Glomerular endothelial cell (primary cell): ENCODE measurements around the gene RAD51B. TPM values are rescaled to one million over a fixed set of nuclear protein-coding genes. Genes with fewer than 3 reads are reported as not detected.

Source experiments
- DNase-seq: peaks from one replicate; pipeline ENCODE4 v3.0.0-alpha.2; 2011; ENCODE audit warnings: low read depth, low spot score; ENCODE audit errors: extremely low read depth
- total RNA-seq: library from RNA; depleted of rRNA; stranded (reverse); fragments of >200 nt; gene quantifications from 2 replicates; pipeline ENCODE4 v1.2.3, GENCODE V29; 2015

The RAD51B gene
- total RNA-seq, 1 donor from 2014 or later: 9.7 TPM

DNA sequence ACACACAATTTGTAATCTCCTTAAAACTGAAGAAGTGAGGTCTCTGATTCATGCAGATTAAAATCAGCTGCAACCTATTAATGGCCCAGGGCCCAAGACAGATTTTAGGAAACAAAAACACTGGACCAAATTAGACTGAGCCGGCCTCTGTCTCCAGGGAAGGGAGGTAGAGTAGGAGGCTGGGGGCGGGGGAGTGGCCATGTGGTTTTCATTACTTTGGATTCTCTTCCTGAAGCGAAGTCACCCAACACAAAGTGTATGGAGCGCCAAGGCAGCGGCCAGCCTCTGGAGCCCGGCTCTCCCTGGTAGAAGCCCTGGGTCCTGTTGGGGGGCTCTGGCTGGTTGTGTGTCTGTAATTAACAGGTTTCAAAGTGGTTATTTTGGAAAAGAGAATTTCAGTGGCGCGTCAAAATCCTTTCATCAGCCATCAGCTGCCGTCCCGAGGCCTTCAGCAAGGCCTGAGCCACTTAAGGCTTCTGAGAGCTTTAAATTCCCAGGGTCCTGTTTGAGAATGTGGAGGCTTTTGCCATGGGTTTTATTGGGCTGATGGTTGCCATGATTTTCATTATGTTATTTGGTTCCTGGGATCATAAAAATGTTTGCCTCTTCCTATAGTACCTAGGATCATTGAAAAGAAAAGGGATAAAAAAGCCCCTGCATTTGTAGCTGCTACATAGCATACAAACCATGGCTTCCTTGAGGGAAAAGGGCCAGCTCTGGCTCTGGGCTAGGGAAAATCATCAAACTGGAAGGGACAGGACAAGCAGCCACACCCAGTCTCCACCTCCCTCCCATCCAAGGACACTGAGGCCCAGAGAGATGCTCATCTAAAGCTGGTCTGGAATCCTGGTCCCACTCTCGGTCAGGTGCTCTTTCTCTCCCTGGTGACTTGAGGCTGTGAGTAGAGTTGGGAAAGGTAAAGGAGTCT, 690.9 kb downstream of the RAD51B start:
- no peak for DNase-seq

DNA sequence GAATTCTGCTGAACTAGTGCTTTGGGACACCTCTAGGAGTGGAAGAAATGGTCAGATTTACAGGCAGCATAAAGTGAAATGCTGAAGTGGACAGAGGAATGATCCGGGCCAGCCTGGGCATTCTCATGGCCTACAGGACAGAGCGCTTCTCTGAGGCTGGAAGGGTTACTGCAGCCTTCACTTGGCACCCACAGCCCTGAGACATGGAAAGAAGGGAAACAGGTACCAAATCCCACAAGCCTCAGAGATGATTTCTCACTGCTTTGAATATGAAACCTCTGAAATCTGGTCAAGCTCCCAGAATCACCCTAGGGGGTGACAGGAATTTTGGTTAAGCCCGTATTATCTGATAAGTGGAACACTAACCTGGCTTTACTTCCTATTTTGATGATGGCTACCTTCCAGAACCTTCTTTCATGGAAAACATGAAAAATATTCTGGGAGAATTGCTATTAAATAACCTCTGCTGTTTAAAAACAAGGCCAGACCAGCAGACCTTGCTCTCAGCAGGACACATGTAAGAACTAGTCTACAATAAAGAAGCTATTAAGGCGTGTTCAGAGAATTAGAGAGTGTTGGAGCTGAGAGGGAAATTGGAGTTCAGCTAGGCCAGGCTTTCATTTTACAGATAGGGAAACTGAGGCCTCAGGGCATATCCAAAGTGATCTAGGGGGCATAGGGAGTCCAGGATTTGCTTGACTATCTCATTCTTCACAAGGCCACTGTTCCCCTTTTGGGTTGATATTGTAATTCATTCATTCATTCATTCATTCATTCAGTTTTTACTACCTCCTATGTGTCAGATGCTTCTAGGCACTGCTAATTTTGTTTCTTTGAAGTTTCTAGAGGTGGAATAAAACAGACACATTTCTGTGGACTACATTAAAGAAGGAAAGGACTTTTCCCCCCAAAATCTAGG, 691.8 kb downstream of the RAD51B start:
- no peak for DNase-seq

DNA sequence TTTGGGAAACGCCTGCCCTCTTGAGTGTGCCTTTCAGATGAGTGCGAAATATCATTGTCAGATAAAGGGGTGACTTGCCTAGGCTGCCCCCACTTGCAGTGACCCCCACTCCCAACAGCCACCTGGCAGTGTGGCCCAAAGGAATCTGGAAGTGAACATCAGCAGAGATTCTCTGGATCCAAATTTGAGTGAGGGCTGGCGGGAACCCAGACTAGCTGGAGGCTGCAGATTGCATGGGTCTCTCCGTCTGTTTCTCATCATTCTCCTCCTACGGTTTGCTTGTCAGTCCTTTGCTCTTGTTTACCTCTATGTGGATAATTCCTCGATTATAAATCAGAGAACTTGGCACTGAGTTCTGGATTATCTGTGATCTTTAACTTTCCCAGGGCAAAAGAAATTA, 692.5 kb downstream of the RAD51B start:
- DNase-seq: no peak

DNA sequence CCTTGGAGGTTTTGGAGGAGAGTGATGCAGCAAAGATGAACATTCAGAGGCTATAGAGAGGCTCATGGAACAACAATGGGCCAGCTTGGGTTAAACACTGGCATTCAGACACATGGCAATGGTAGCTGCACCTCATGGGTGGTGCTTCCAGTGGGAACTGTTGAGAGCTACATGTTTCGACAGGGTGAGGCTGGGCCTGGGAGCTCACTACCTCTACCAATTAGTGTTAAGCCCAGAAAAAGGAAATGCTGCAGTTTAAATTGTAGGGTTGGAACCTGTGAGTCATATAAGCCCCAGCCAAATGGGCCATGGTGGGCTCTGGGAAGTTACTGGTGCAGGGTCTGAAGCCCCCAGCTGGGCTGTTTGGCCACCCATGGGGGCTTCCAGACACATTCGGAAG, 693.6 kb downstream of the RAD51B start:
- DNase-seq: no peak

DNA sequence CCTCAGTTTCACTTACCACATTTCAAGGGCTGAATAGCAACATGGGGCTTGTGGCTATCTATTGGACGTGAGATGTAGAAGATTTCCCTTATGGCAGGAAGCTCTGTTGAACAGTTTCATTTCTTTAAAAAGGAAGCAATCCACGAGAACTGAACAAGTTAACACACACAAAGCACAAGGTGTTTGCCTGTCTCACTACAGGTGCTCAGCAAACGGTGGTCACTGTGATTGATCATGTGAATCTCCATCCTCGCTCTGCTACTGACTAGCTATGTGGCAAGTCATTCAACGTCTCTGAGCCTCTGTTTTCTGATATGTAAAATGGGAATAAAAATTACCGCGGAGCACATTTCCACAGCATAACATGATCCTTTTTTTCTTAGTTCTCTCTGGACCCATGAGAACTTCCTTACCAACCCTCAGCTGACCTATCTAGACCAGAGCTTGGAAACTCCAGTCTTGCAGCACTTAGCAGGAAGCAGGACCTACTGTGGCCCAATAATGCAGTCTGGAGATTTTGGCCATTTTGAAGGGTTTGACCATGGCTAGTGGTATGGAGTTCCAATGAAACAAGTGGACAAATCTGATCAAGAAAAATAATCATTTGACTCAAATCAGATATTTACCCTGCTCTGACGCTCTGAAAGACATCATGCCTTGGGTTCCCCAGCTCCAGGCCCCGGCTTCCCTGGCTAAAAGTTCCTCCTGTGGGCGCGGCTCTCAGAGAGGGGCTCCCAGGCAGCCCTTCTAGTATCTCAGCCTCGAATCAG, 694.4 kb downstream of the RAD51B start:
- no peak for DNase-seq

DNA sequence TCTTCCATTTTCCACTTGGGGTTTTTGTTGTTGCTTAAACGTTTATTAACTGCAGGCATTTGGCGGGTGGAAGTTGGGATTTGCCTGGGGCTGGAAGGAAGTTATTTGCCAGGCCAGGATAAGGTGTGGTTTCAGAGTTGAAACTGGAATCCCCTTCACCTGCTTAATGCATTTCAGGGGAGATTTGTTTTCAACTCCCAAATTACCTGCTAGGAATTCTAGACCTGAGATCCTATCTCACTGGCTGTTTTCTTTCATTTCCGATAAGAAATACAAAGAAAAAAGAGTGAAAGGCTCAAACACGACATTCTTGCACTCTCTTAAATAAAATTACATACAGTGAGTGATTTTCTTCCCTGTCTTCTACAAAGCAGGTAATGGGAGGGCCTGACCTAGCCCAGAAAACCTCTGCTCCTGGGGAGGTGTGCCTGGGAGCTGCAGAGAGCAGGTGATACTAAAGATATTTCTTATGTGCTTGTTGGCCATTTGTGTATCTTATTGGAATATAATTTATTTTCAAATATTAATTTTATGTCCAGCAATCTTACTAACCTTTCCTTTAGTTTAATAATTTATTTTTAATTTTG, 695.1 kb downstream of the RAD51B start:
- no peak for DNase-seq

DNA sequence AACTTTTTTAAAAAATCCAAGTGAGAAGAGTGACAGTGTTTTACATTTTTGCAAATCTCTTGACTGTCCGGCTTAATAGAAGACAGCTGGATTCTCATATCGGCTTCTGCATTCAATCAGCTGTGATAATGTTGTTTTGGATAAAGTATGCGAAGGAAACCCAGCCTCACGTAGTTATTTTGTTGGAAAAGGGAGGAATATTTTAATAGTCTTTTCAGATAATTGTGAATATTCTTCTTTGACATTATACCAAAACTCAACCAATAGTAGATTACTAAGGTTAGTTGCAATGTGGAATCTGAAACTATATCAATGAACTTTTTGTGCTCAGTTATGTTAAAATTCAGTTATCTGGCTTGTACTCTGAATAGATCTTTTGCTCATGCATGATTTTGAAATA, 696.8 kb downstream of the RAD51B start:
- DNase-seq: no peak

DNA sequence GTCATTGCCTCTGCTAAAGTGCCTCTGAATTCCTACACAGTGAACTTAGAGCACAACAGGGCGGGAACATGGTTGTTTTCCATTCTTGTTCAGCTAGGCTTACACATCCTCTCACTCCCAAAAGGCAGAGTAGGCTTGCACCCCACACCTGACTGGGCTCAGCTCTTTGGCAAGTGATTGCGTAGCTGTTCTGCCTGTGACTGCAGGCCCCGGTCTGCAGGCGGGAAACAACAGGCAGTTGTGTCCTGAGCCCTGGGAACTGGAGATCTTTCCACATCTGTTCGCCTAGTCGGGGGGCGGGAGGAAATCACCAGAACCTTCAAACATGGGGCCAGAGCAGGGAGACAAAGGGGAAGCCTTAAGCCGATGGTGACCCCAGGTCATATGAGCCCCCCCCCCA, 698.6 kb downstream of the RAD51B start:
- DNase-seq: no peak

DNA sequence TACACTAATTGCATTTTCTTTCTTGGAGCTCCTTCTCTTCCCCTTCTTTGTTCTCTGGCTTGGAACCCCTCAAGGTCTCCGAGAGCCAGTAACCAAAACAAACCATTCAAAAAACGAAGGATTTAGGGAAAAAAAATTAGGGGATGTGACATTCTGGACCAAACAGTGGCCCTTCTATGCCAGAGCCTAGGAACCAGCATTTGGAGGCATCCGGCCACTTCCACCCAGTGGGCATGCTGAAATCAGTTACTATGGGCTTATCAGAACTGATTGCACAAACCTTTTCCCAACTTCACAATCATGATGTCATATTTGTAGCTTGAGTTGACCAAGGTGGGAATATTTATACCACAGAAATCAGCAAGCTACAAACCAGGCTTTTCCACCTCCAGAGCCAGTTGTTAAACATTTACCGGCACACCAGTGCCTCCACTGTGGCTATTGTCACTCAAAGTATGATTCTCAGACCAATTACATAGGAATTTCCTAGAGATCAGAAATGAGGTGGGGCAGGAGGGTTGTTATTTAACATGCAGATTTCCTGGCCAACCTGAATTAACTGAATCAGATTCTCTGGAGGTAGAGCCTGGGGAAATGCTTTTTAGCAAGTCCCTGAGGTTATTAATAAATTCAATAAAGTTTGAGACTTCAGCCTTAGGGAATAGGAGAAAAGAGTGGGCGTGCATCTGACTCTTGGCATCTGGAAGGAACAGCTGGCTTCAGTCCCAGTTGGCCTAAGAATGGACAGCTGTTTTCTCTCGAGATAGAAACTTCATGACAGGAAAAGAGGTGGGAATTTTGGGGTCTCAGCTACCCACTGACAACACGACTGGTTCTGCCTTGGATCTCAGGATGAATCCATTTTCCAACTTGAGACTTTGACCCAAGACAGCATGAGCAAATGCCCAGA, 699.4 kb downstream of the RAD51B start:
- no peak for DNase-seq

DNA sequence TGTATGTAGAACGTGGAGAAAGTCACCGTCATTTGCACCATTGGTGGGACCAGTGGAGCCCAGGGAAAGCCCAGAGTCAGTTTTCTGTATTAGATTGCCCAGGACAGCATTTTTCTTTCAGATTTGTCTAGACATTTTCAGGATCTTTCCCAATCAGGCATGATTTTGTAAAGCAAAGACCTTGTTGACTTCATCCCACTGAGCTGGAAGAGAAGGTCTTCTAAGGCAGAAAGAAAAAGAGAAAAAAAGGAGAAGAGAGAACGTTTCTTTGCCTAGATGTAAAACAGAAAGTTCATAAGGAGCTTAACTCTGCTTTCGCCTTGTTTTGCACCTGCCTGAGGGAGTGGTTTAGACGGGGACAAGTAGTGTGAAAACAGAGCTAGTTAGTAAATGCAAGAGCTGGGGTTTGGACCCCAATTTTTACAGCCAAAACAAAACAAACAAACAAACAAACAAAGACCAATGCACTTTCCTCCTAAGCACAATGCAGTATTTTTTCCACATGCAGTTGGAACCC, 700.1 kb downstream of the RAD51B start:
- DNase-seq: no peak

DNA sequence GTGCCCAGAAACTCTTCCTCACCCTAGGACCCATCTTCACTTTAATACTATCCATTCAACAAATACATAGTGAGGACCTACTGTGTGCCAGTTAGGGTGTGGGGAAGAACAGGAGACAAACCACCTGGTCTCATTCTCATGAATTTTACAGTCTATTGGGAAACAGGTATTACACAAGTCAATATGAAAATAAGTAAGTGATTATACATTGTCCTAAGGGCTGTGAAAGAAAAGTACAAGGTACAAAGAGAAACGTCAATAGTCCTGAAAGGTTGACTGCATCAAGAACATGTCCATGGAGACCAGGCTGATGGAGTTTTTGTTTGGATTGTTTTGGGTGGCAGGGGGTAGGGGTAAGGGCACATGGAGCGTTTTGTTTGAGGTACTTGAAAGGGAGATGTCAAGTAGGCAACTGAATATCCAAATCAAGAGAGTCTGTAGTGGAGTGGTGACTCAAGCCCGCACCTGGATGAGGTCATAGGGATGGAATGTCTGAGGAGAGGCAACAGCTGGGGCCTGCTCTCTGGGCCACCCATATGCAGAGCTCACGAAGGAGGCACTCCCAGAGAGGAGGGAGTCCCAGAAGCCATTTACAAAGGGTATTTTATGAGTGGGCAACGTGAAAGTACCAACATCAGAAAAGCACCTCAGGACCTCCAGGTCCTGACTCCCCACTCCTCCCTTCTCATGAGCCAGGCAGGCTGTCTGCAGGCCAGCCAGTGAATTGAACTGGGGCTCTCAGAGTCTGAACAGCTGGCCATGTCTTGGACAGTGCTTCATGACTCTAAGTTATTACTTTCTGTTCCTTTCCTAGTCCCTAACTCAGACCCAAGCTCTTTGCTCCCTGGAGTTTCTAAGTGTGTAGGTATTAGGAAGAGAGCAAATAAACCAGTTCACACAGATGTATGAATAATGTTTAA, 701.3 kb downstream of the RAD51B start:
- no peak for DNase-seq

DNA sequence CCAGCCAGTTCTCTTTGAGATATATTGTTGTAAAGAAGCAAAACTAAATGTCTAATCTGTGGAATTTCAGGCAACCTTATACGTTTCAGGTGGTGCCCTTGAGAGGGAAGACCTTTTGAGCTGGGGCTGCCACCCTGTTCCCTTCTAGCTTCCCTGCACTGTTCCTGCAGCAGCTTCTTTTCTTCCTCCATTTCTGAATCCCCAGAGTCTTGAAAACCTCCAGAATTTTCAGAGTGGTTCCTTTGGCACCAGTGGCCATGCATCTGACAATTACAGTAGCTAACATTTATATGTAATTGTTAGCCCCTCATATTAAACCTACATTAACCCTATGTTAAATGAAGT, 702.0 kb downstream of the RAD51B start:
- DNase-seq: no peak

DNA sequence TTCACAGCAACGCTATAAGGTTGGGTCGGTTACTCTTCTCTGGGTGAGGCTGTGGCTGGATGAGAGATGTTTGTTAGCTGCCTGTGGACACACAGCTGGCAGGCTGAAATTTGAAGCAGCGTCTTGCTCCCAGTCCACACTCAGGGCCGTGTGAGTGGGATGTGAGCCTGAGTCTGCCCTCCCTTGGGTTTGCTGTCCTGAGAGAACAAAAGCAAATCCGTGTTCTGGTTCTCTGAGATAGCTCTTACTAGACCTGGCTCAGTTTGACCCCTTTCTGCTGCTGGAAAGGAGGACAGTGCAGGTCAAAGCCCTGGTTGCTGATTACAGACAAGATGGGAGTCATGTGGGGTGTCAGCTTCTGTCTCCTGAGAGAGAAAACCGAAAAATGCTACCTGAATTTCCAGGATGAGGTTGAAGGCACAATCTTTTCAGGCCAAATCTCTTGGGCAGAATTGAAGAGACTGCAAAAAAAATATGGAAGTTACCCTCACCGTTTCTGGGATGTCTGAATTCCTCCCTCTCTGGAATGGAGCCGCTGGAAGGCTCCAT, 702.5 kb downstream of the RAD51B start:
- no peak for DNase-seq

DNA sequence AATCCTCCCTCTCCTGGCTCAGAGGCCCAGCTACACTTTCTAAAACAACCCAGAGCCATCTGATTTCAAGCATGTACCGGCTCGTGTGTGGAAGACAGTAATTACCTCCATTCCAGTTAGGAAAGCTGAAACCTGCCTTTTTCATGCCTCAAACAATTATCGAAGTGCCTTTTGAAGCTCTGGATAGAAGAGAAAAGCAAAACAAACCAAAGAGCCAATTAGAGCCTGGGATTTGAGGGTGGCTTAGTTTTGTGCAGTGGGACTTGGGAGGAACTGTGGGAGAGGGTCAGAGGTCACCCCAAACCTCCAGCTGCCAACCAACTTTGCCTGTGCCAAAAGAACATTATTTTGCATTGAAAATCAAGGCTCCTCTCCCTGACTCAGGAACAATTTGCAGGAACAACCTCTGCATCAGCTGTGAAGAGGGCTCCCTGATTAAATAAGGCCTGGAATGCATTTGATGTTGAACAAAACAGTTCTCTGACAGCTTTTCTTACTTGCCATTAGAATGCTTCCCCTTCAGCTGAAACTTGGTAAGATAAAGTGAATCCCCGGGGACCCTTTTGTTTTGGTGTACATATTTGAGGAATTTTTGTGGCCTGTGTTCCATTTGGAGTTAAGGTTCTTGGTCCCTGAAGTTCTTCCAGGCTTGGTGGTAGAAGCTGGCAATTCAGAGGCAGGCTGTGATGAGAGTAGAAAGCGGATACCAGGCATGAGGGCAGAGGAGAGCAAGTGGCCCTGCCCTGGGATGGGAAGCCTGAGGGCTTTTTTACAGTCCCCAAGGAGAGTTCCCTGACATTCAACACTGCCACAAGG, 703.1 kb downstream of the RAD51B start:
- no peak for DNase-seq

DNA sequence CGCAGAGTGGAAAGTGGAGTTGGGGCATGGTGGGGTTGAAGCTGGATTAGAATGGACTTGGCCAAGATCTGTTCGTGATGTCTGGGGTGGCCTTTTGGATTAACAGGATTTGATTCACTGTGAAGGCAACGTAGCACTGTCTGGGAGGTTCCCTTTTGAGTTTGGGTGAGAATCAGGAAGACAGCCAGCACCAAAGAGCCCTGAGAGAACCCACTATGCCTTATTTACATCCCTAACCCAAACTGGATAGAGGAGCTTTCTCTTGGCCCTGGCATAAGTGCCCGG, 703.7 kb downstream of the RAD51B start:
- DNase-seq: no peak

DNA sequence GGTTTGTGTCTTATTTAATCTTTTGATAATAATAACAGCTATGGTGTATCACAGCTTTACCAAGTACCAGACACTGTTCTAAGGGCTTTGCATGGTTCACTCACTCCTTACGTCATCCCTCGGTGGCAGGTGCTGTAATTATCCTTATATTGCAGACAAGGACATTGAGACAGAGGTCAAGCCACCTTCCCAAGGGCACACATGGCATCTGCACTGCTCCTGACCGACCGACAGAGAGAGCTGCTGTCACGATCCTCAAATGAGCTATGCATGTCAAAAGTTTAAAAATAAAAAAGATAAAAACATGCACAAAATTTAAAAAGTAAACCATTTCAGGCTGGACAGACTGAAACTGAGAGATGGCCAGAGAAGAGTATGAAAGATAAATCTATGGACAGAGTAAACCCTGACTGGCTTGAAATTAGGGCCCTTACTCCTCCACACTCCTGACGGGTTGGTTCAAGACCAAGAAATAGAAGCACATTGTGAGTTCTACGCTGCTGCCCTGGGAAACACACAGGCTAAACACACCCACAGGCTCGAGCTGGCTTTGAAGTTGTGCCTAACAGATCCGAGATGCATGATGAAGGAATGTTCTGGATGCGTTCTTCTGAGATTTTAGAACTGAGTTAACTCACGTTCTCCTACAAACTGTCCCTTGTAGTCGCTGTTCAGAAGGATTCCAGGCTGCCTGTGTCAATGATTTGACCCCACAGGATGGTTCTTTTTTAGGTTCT, 704.6 kb downstream of the RAD51B start:
- DNase-seq: no peak

DNA sequence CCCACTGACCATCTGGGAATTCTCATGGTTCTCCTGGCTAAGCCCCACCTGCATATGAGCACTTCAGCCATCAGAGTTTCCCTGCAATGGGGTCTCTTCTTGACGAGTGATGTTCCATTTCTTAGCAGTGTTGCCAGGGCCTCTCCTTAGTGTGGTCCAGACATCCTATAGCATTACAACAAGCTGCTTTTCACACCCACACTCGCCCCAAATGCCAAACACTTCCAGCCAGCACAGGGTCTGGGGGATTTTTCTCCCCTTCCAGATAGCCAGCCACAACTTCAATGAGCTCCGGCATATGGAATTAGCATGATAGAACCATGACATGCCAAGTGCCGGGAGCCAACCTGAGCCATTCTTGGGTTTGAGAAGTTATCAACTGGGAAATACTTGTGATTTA, 705.9 kb downstream of the RAD51B start:
- DNase-seq: no peak
